ENCODE measurements around the gene ANTXR1. TPM values are rescaled to one million over a fixed set of nuclear protein-coding genes. Genes with fewer than 3 reads are reported as not detected.
A peak's percentile ranks its signal among the peaks of the same experiment; 100 is the strongest.

Gene ANTXR1
- total RNA-seq, 1 experiment from 2014 or later, result 37.3 TPM

DNA sequence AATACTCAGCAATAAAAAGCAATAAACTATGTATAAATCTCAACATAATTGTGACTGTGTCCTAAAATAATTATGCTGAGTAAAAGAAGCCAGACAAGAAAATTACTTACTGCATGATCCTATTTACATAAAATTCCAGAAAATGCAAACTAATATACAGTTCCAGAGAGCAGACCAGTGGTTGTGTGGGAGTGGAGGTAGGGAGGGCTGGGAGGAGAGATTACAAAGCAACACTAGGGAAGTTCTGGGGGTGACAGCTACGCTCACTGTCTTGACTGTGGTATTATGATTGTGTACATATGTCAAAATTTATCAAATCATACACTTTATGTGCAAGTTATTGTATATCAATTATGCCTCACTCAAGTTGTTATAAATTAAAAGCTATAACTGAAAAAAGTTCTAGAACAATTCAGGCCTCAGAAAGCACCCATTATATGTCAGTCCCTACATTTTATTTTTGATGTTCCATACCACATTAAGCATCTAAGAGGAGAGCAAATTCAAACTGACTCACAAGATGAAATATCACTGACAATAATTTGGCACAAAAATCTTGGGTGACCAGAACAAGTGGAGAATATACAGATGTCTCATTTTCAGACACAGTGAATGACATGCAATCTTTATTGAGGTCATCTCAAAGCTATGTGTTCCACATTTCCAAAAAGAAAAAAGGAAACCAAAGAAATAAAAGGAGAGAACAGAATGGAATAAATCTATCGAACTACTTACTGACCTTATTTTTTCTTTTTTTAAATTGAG, 85.1 kb downstream of the ANTXR1 start:
- peak overlapping the region in 1 of 3 experiments; percentile 66; a peak in 1 of 7 replicates for H3K27ac Mint-ChIP-seq

More for the DNA sequence above, 85.1 kb downstream of the ANTXR1 start:
- Histone ChIP-seq H3K4me1 (ENCODE audit: insufficient read depth, low read length) (no peaks in the 10 kb centered on the region), H2BK12ac (ENCODE audit: insufficient read length, low read depth, low read length) (no peak overlapping the region), H3K79me1 (ENCODE audit: insufficient read depth, low read depth, low read length, poor library complexity, severe bottlenecking) (no peaks in the 10 kb centered on the region), H3K4ac (ENCODE audit: low read depth, low read length) (no peak overlapping the region), H2AK5ac (ENCODE audit: insufficient read length, low read length) (no peak overlapping the region), H3K23me2 (ENCODE audit: insufficient read length, low read depth, low read length, poor library complexity, severe bottlenecking) (no peaks in the 10 kb centered on the region), H2BK120ac (ENCODE audit: low read depth, low read length, poor library complexity, severe bottlenecking) (no peak overlapping the region), H3K79me2 (ENCODE audit: insufficient read depth, low read length) (no peaks in the 10 kb centered on the region), H2BK20ac (ENCODE audit: low read depth, low read length, poor library complexity, severe bottlenecking) (no peak overlapping the region), H3K56ac (ENCODE audit: insufficient read length, low read depth, low read length) (no peak overlapping the region), H3K9me3 (ENCODE audit: control insufficient read depth, low read depth, low read length) (no peaks in the 10 kb centered on the region), H3K4me2 (ENCODE audit: insufficient read depth, insufficient read length, low read length) (no peak overlapping the region), H3K14ac (ENCODE audit: insufficient read depth, low read length) (no peak overlapping the region), H2BK5ac (ENCODE audit: insufficient read length, low read length) (no peak overlapping the region), H2AFZ (ENCODE audit: low read length) (no peak overlapping the region), H4K8ac (replicated peaks; ENCODE audit: insufficient read length, low read depth, low read length) (no peak overlapping the region), H3K23ac (ENCODE audit: insufficient read length, low read depth, low read length) (no peak overlapping the region), H4K20me1 (ENCODE audit: control insufficient read depth, insufficient read depth, insufficient read length) (no peaks in the 10 kb centered on the region), H3K18ac (ENCODE audit: insufficient read length, low read depth, low read length) (no peak overlapping the region), H3K27me3 (ENCODE audit: insufficient read depth, low read length) (no peaks in the 10 kb centered on the region), H3K27ac (ENCODE audit: insufficient read length, low read depth, low read length) (no peak overlapping the region), H4K91ac (ENCODE audit: insufficient read length, low read depth, low read length) (no peak overlapping the region), H3K9ac (ENCODE audit: extremely low read depth, insufficient read length, low read length) (no peak overlapping the region), H2BK15ac (ENCODE audit: low read depth, low read length) (no peak overlapping the region), H4K5ac (ENCODE audit: insufficient read length, low read depth, low read length) (no peak overlapping the region), H3T11ph (ENCODE audit: low read length) (no peak overlapping the region)
- TF ChIP-seq, protein P1, sequence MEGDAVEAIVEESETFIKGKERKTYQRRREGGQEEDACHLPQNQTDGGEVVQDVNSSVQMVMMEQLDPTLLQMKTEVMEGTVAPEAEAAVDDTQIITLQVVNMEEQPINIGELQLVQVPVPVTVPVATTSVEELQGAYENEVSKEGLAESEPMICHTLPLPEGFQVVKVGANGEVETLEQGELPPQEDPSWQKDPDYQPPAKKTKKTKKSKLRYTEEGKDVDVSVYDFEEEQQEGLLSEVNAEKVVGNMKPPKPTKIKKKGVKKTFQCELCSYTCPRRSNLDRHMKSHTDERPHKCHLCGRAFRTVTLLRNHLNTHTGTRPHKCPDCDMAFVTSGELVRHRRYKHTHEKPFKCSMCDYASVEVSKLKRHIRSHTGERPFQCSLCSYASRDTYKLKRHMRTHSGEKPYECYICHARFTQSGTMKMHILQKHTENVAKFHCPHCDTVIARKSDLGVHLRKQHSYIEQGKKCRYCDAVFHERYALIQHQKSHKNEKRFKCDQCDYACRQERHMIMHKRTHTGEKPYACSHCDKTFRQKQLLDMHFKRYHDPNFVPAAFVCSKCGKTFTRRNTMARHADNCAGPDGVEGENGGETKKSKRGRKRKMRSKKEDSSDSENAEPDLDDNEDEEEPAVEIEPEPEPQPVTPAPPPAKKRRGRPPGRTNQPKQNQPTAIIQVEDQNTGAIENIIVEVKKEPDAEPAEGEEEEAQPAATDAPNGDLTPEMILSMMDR (conservative IDR thresholded peaks at IDR 0.05), result no peak
- Mint-ChIP-seq H3K27me3 (ENCODE audit: low read depth) (no peaks in the 10 kb centered on the region), H3K36me3 (ENCODE audit: insufficient read depth in 1 of 3, low read depth in 3 of 3) (peaks cover 4 to 18% (median 10%) of the 10 kb centered on the region in 3 experiments; a peak in 5 of 7 replicates), H3K4me3 (no peak overlapping the region), H3K4me1 (no peaks in the 10 kb centered on the region), H3K9me3 (no peaks in the 10 kb centered on the region)
- no CpG with 5 or more reads among the region's 2 CpGs for WGBS (ENCODE audit: extremely low coverage, insufficient read length, low lambda C conversion rate)
- DNase-seq, result no peak
